Stomach (tissue), 9 donors: ENCODE measurements around the gene SORCS1. TPM values are rescaled to one million over a fixed set of nuclear protein-coding genes. Genes with fewer than 3 reads are reported as not detected.

Source experiments
- DNase-seq, 2 donors: peaks; one replicate each; pipeline versions ENCODE4 v3.0.0 to v3.0.0-alpha.2; 2013 to 2019
- H3K27ac ChIP-seq, 5 donors: fragments of 200-600 bp in 4 of 5; sonication (generic) in 4 of 5; one replicate each; pipeline ENCODE4 v1.5.1; 2013 to 2019; ENCODE audit warnings: mild to moderate bottlenecking in 1 of 5, moderate library complexity in 1 of 5
- H3K27me3 ChIP-seq, 3 donors: fragments of 200-600 bp; sonication (generic); one replicate each; pipeline ENCODE4 v1.5.1; 2017 to 2019; ENCODE audit warnings: mixed run types in 1 of 3
- H3K36me3 ChIP-seq, 4 donors: fragments of 200-600 bp; sonication (generic); 1 replicate in 3 of 4; 2 replicates in 1 of 4; pipeline ENCODE4 v1.5.1; 2016 to 2019
- H3K4me1 ChIP-seq, 4 donors: fragments of 200-600 bp; sonication (generic); one replicate each; pipeline ENCODE4 v1.5.1; 2016 to 2019
- H3K4me3 ChIP-seq, 4 donors: fragments of 200-600 bp; sonication (generic) in 3 of 4; one replicate each; pipeline ENCODE4 v1.5.1; 2016 to 2019; ENCODE audit warnings: mild to moderate bottlenecking in 1 of 4
- H3K9me3 ChIP-seq, 4 donors: fragments of 200-600 bp; sonication (generic); one replicate each; pipeline ENCODE4 v1.5.1; 2016 to 2019
- EP300 ChIP-seq: sonication (generic); formaldehyde crosslinking; IDR thresholded peaks from one replicate; pipeline ENCODE4 v1.6.1; 2017; ENCODE audit warnings: antibody characterized with exemption
- POLR2A ChIP-seq, 4 donors: fragments of 450-650 bp; IDR thresholded peaks; one replicate each; pipeline ENCODE4 v1.6.1; 2016; ENCODE audit warnings: antibody characterized with exemption in 4 of 4, control low read depth in 2 of 4, mild to moderate bottlenecking in 1 of 4, moderate library complexity in 1 of 4
- POLR2AphosphoS5 ChIP-seq, 3 donors: sonication (generic); formaldehyde crosslinking; IDR thresholded peaks; one replicate each; pipeline ENCODE4 v1.6.1; 2016; ENCODE audit warnings: antibody characterized with exemption in 3 of 3
- WGBS, 5 donors: extraction: QIAGEN DNeasy Blood & Tissue Kit in 3 of 5; methylation state at CpG; one replicate each; pipeline versions ENCODE4 v1.1.5 to v1.1.7; 2013 to 2018; 5-methylcytosine and 5-hydroxymethylcytosine counted together
- intact Hi-C: fragments of 100-400 bp; cut with DNase I; formaldehyde crosslinking; loops from one replicate; pipeline ENCODE4 v1.15.1; 2023; ENCODE audit warnings: low total_unique reads
- polyA plus RNA-seq, 3 donors: library from polyadenylated mRNA; stranded (reverse); fragments of 200-250 nt; gene quantifications; one replicate each; pipeline ENCODE4 v1.2.3, GENCODE V29; 2013
- total RNA-seq, 5 donors: library from RNA; depleted of rRNA; stranded (reverse); fragments of >200 nt; gene quantifications; one replicate each; pipeline versions ENCODE4 v1.1.0 to v1.2.3, GENCODE V29; 2014 to 2016
- TF ChIP-seq, protein P1 (sequence below), 7 experiments: fragments of 450-650 bp in 4 of 7; fragments of 200-600 bp in 3 of 7; sonication (generic) in 3 of 7; IDR thresholded peaks; one replicate each; pipeline ENCODE4 v1.5.1; 2016 to 2019; ENCODE audit warnings: antibody characterized with exemption in 7 of 7, control low read depth in 2 of 7, mild to moderate bottlenecking in 1 of 7
- donor health status: healthy with polysubstance abuse.
- donor health status: Bipolar disorder and iron deficiency.
- donor health status: healthy.

SORCS1 gene
- total and polyA plus RNA-seq, 8 donors: 0.25 to 10.1 (median 0.69) TPM

DNA sequence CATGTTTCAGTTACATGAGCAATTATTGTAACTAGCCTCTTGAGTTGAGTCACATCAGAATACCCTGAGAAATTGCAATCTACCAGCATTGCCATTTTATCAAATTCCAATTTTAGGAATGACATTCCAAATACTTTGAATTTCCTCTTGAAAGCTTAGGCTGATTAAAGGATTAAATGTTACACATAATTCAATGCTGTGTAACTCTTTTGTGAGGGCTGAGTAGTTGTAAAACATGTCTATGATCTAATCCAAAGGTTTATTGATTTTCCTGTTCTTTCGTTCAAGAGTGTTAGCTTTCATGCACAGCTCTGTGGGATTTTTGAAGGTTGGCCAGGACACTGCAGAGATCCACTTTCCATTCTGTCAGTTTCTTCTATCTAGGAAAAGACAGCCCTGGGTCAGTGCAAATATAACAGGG, 193.1 kb downstream of the SORCS1 start:
- Histone ChIP-seq H3K4me3 (no peak overlapping the region), H3K4me1 (no peaks in the 10 kb centered on the region), H3K9me3 (no peaks in the 10 kb centered on the region), H3K27me3 (no peaks in the 10 kb centered on the region), H3K27ac (no peak overlapping the region), H3K36me3 (no peaks in the 10 kb centered on the region)
- 24 to 46% (median 39%) methylated on average over 1 of the region's 1 CpG for WGBS, 5 donors
- DNase-seq: no peak
- intact Hi-C loops: no loop called here
- no peak for TF ChIP-seq EP300
- TF ChIP-seq, protein P1, sequence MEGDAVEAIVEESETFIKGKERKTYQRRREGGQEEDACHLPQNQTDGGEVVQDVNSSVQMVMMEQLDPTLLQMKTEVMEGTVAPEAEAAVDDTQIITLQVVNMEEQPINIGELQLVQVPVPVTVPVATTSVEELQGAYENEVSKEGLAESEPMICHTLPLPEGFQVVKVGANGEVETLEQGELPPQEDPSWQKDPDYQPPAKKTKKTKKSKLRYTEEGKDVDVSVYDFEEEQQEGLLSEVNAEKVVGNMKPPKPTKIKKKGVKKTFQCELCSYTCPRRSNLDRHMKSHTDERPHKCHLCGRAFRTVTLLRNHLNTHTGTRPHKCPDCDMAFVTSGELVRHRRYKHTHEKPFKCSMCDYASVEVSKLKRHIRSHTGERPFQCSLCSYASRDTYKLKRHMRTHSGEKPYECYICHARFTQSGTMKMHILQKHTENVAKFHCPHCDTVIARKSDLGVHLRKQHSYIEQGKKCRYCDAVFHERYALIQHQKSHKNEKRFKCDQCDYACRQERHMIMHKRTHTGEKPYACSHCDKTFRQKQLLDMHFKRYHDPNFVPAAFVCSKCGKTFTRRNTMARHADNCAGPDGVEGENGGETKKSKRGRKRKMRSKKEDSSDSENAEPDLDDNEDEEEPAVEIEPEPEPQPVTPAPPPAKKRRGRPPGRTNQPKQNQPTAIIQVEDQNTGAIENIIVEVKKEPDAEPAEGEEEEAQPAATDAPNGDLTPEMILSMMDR (IDR thresholded peaks at IDR 0.05): no peak
- no peak for TF ChIP-seq POLR2AphosphoS5 (IDR thresholded peaks at IDR 0.05)
- TF ChIP-seq POLR2A (IDR thresholded peaks at IDR 0.05): no peak

DNA sequence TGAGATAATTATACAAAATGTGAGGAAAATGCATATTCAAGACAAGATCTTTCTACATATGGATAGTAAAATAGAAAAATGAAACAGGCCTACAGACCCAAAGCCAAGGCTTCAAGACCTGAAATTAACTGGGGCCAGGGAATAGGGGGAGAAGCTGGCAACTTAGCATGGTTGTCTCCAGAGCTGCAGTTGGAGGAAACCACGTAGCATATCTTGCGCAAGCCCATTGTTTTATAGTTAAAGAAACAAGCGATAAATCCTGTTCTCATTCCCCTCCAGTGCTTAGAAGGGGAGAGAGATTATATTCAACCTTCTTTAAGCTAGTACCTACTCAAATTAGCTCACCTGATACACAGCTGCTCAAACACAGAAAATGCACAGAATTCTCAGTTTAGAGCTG, 197.1 kb downstream of the SORCS1 start:
- H3K4me1 ChIP-seq: no peaks in the 10 kb centered on the region
- no peaks in the 10 kb centered on the region for H3K27me3 ChIP-seq
- no peaks in the 10 kb centered on the region for H3K9me3 ChIP-seq
- H3K4me3 ChIP-seq: no peak overlapping the region
- DNase-seq: no peak
- H3K27ac ChIP-seq: no peak overlapping the region
- 67 to 84% (median 75%) methylated on average over 3 of the region's 3 CpGs for WGBS, 5 donors
- TF ChIP-seq POLR2AphosphoS5 (IDR thresholded peaks at IDR 0.05) (no peak), EP300 (no peak), POLR2A (IDR thresholded peaks at IDR 0.05) (no peak)
- TF ChIP-seq, protein P1 (IDR thresholded peaks at IDR 0.05): no peak
- intact Hi-C loops: no loop called here
- no peaks in the 10 kb centered on the region for H3K36me3 ChIP-seq

DNA sequence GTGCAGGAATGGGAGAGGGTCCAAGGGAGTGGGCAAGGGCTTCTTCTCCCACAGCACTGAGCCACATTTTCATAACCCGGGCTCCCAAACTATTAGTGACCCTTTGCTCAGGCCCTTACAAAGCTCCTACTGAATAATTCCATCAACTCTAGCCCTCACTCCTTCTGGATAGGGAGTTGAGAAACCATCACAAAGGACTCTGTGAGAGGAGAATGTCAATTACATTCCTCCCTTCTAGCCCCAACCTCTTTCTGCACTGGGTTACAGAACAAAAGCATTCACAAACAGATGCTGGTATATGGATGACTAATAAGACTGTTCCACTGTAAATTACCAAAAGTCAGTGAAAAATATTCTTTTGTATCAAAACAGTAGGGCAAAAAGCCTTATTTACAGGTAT, 203.7 kb downstream of the SORCS1 start:
- no peak for DNase-seq
- H3K4me1 ChIP-seq: peaks cover 0 to 7% (median 0%) of the 10 kb centered on the region in 4 donors
- H3K27ac ChIP-seq: no peak overlapping the region
- H3K27me3 ChIP-seq: no peaks in the 10 kb centered on the region
- WGBS, 5 donors: 88 to 100% (median 100%) methylated on average over 1 of the region's 1 CpG
- no peaks in the 10 kb centered on the region for H3K36me3 ChIP-seq
- intact Hi-C loops: no loop called here
- TF ChIP-seq POLR2A (IDR thresholded peaks at IDR 0.05): no peak
- TF ChIP-seq, protein P1 (IDR thresholded peaks at IDR 0.05): no peak
- TF ChIP-seq POLR2AphosphoS5 (IDR thresholded peaks at IDR 0.05): no peak
- no peak for TF ChIP-seq EP300
- H3K4me3 ChIP-seq: no peak overlapping the region
- no peaks in the 10 kb centered on the region for H3K9me3 ChIP-seq

DNA sequence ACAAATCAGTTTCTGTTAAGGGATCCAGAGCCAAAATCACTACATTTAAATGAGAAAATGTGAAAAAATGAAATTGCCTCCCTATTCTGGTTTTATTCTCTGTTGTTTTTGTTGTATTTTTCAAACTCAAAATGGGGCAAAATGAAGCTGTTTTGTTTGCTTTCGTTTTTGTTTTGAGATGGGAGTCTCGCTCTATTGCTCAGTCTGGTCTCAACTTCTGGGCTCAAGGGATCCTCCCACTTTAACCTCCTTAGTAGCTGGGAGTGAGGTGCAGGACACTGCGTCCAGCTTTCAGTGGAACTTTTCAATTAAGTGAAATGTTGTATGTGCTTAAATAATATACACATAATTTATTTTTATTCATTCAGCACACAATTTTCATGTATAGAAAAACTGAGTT, 205.0 kb downstream of the SORCS1 start:
- Histone ChIP-seq H3K36me3 (no peaks in the 10 kb centered on the region), H3K9me3 (no peaks in the 10 kb centered on the region), H3K4me1 (peaks cover 0 to 7% (median 0%) of the 10 kb centered on the region in 4 donors), H3K4me3 (no peak overlapping the region), H3K27ac (no peak overlapping the region), H3K27me3 (no peaks in the 10 kb centered on the region)
- no peak for DNase-seq
- TF ChIP-seq, protein P1 (IDR thresholded peaks at IDR 0.05): no peak
- TF ChIP-seq POLR2A (IDR thresholded peaks at IDR 0.05) (no peak), POLR2AphosphoS5 (IDR thresholded peaks at IDR 0.05) (no peak), EP300 (no peak)
- 56 to 78% (median 76%) methylated on average over 3 of the region's 3 CpGs for WGBS, 5 donors
- intact Hi-C loops: no loop called here
